ENCODE results near the gene GLP1R. TPM values are rescaled to one million over a fixed set of nuclear protein-coding genes. Genes with fewer than 3 reads are reported as not detected.

Gene GLP1R
- total RNA-seq, 3 donors from 2014 or later: 0.33 to 0.73 TPM; not detected in 1

GRCh38 chr6:39018103-39018502 is 30.5 kb upstream of the GLP1R start:
- DNase-seq (ENCODE audit: low spot score in 2 of 2): no peak
- Histone ChIP-seq H3K9me3 (no peaks in the 10 kb centered on the region), H3K4me1 (no peaks in the 10 kb centered on the region), H3K27me3 (no peaks in the 10 kb centered on the region), H3K4me3 (no peak overlapping the region), H3K27ac (no peak overlapping the region), H3K36me3 (no peaks in the 10 kb centered on the region)
- TF ChIP-seq POLR2AphosphoS5 (IDR thresholded peaks at IDR 0.05) (no peak), CTCF (IDR thresholded peaks at IDR 0.05) (no peak), POLR2A (IDR thresholded peaks at IDR 0.05) (no peak)
- intact Hi-C loops (cut with DNase I; ENCODE audit: low total_unique reads): no loop called here

- Histone ChIP-seq H3K4me1 (no peaks in the 10 kb centered on the region), H3K9me3 (no peaks in the 10 kb centered on the region), H3K4me3 (no peak overlapping the region), H3K27ac (no peak overlapping the region), H3K36me3 (no peaks in the 10 kb centered on the region), H3K27me3 (no peaks in the 10 kb centered on the region)
- intact Hi-C loops (cut with DNase I; ENCODE audit: low total_unique reads): no loop called here
- no peak for DNase-seq (ENCODE audit: low spot score in 2 of 2)
- no peak for TF ChIP-seq POLR2A (IDR thresholded peaks at IDR 0.05)
- no peak for TF ChIP-seq CTCF (IDR thresholded peaks at IDR 0.05)
- no peak for TF ChIP-seq POLR2AphosphoS5 (IDR thresholded peaks at IDR 0.05)
Observed at GRCh38 chr6:39020136-39020535, 28.4 kb upstream of the GLP1R start.

- H3K9me3 ChIP-seq: no peaks in the 10 kb centered on the region
- H3K27ac ChIP-seq: no peak overlapping the region
- DNase-seq (ENCODE audit: low spot score in 2 of 2): no peak
- no peaks in the 10 kb centered on the region for H3K4me1 ChIP-seq
- intact Hi-C loops (cut with DNase I; ENCODE audit: low total_unique reads): no loop called here
- H3K27me3 ChIP-seq: no peaks in the 10 kb centered on the region
- H3K4me3 ChIP-seq: no peak overlapping the region
- H3K36me3 ChIP-seq: no peaks in the 10 kb centered on the region
- TF ChIP-seq POLR2AphosphoS5 (IDR thresholded peaks at IDR 0.05): no peak
- TF ChIP-seq CTCF (IDR thresholded peaks at IDR 0.05): no peak
- TF ChIP-seq POLR2A (IDR thresholded peaks at IDR 0.05): no peak
Observed at GRCh38 chr6:39021041-39021440, 27.5 kb upstream of the GLP1R start.

GRCh38 chr6:39021779-39022178 is 26.8 kb upstream of the GLP1R start:
- Histone ChIP-seq H3K4me3 (no peak overlapping the region), H3K27me3 (no peaks in the 10 kb centered on the region), H3K36me3 (no peaks in the 10 kb centered on the region), H3K9me3 (no peaks in the 10 kb centered on the region), H3K27ac (no peak overlapping the region), H3K4me1 (no peaks in the 10 kb centered on the region)
- intact Hi-C loops (cut with DNase I; ENCODE audit: low total_unique reads): no loop called here
- DNase-seq (ENCODE audit: low spot score in 2 of 2): no peak
- no peak for TF ChIP-seq CTCF (IDR thresholded peaks at IDR 0.05)
- no peak for TF ChIP-seq POLR2A (IDR thresholded peaks at IDR 0.05)
- TF ChIP-seq POLR2AphosphoS5 (IDR thresholded peaks at IDR 0.05): no peak

- Histone ChIP-seq H3K4me3 (no peak overlapping the region), H3K27me3 (no peaks in the 10 kb centered on the region), H3K36me3 (no peaks in the 10 kb centered on the region), H3K27ac (no peak overlapping the region), H3K9me3 (no peaks in the 10 kb centered on the region), H3K4me1 (no peaks in the 10 kb centered on the region)
- intact Hi-C loops (cut with DNase I; ENCODE audit: low total_unique reads): no loop called here
- TF ChIP-seq CTCF (IDR thresholded peaks at IDR 0.05) (no peak), POLR2A (IDR thresholded peaks at IDR 0.05) (no peak), POLR2AphosphoS5 (IDR thresholded peaks at IDR 0.05) (no peak)
- no peak for DNase-seq (ENCODE audit: low spot score in 2 of 2)
Observed at GRCh38 chr6:39026175-39026574, 22.4 kb upstream of the GLP1R start.

Data from breast epithelium (tissue), 4 donors.